ENCODE measurements around the gene MDM4.
"Not testable (repeated sequence)": the region's sequence is repeated elsewhere in the genome, so short reads cannot be mapped to it uniquely, and the experiment has no call there.

The MDM4 gene

DNA sequence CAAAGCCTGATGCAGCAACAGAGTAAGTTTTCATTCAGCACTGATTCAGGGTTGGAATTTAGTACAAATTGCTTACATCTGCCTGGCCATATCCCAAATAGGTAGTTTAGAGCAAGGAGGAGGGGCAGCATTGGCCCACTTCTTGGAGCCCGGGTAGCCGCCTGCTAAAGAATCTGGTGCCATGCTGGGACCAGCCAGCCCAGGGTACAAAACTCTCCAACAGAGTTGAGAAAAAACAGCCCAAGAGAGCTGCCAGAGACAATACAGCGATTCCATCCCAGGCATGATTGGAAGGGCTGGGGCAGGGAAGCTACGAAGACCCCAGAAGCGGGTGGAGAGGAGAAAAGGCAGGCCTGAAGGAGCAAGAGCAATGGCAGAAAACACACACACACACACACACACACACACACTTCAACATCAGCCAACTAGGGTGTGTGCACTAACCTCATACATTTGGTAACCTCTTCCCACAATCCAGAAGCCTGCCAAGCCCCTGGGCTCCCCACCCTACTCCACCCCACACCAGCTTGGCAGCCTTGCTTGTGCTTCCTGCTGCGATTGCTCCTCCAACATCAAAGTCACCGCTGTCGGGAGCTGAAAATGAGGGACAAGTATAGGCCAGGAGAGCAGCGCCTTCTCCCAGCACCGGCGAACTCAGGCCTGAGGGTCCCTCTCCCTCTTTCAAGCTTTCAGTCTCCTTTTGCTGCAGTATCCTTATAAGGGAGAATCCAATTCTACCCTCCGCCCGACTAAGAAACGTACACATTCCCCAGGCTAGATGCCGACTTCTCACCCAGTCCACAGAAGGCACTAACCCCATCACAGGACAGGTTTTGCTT is 22.8 kb upstream of the MDM4 start:
- no peak for DNase-seq

DNA sequence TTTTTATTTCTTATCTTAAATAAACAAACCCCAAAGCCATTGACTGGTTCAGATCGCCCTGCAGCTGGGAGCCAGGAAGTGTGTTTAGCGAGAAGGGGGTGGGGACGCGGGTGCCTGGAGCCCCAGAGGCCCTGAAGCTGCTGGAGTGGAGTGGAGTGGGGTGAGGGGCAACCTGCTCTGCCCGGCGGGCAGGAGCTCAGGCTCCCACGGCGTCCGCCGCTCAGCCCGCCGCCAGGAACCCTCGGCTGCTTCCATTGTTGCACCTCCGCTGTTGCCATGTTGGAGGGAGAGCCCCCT is 22.3 kb upstream of the MDM4 start:
- no peak for DNase-seq

DNA sequence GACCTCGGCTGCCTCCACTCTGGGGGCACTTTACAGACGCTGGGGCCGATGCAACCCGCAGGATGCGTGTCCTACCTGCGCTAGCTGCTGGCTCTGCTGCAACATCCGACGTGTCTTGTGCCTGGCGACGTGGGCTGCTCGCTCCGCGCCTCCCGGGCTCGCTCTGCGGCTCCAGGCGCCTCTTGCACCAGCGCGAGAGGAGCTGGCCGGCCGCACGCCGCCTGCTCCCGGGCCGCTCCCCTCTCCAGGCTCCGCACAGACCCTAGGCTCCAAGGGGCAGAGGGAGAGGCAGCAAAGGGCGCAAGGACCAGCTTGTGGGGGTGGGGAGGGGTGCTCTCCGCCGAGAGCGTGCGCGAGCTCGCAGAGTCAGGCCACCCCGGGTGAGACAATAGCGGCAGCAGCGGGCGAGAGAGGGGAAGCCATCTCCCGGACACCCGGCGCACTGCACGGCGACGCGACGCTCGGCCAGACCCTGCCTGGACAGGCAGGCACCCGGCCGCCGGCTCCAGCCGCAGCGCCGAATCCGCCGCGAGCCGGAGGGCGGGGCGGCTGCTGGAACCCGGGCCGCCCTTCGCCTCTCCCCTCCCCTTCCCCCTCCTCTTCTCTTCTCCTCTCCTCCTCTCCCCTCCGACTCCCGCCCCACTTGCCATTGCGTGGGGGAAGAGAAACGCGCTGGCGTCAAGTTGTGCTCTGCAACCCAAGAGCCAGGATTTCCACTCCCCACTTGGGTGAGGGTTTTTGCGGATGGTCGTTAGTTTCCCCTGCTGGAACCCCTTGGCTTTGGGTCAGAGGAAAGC is 21.7 kb upstream of the MDM4 start, which contains the start of gene PIK3C2B:
PIK3C2B (minus strand) TSS at position 525 of the 797 bp plus-strand sequence. CDS start 25,003 bp downstream, outside the sequence.
- DNase-seq, result no peak

DNA sequence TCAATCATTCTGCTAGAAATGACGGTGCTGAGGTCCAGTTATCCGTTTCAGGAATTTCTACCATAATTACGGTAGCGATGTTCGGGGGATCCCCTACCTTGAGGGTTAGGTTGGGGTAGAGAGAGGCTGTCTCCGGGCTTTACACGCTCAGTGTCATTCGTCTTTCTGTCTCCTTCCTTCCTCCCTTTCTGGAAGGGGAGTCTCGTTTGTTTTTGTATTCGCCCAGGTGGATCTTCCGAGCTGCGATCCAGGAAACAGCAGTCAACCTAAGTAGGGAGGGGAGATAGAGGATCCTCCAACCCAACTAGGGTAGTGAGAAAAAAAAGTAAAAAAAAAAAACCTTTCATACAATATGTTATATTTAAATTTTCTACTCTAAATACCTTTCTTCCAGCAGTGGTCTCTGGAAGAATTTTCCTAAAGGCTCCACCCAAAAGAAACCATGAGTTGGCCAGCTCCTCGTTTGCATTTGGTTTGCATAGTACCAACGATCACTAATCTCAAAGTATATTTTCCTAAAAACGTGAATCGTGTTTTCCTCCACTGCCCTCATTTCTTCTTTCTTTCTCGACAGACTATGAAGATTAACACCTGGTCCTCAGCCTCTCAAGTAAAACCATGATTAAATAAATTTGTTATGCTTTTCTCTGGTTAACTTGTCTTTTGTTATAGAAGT is 21.0 kb upstream of the MDM4 start:
- no peak for DNase-seq

DNA sequence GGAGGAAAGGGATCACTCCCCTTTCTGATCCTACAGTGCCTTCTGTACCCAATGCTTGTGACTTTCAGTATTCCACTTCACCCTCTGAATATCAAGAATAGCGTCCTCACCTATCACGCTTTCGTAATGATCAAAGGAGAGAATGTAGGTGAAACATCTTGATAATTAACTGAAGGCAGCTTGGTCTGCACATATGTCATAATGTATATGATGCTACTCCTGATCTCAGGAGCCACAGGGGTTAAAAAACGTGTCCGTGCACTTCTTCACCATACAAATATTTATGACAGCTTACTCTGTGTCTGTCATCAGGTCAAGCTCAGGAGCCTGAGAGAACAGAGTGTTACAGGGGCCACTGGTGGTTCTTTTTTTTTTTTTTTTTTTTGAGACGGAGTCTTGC is 20.4 kb upstream of the MDM4 start:
- no peak for DNase-seq

DNA sequence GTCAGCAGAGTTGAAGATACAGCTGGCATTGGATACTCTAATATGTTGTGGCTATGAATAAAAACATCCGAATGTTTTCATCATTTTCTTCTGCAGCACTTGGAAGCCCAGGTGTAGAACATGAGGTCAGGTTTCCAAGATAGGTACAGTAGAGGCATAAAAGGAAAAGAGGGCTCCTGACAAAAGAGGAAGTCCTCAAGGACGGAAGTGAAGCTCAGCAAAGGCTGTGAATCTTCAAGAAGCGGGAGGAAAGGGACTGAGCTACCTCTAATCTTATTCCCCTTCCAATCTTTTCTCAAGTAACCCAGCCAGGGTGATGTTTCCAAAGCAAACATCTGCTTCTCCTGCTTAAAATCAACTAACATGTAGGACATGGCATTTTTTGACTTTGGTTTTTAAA is 17.2 kb upstream of the MDM4 start:
- DNase-seq, result no peak

DNA sequence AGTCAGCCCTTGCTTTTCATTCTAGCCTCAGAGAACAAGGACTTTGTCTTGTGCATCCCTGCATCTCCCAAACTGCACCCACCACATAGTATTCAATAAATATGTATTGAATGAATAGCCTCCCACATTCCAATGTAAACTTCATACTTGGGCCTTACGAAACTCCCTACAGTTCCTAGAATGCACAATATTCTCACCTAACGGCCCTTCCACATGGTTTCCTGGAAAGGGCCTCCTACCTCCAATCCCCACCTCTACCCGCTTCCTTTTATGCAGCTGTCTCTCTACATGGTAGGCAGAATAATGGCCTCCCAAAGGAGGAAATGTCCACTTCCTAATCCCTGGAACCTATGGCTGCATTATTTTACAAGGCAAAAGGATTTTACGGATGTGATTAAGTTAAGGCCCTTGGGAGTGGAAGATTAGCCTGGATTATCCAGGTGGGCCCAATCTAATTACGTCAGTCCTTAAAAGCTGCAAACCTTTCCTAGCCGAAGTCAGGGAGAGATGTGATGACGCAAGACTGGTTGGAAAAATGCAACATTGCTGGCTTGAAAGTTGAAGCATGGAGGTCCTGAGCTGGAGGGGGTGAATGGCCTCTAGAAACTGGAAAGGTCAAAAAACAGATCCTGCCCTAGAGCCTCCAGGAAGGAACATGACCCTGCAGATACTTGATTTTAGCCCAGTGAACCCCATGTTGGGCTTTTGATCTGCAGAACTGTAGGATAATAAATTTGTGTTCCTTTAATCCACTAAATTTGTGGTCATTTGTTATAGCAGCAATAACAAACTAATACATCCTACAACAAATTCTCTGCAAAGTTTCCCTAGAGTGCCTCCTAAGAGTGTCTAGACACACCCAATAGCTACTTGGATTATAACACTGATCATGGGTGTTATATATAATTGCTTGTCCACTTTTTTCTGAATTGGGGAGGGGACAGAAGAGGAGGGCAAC is 16.4 kb upstream of the MDM4 start:
- DNase-seq, result no peak

DNA sequence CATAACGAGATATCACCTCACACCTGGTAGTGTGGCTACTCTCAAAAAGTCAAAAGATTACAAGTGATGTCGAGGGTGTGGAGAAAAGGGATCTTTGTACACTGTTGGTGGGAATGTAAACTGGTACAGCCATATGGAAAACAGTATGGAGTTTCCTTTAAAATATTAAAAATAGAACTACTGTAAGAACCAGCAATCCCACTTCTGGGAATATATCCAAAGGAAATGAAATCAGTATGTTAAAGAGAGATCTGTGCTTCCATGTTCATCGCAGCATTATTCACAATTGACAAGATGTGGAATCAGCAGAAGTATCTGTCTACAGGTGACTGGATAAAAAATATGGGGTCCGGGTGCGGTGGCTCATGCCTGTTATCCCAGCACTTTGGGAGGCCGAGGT is 14.0 kb upstream of the MDM4 start:
- no peak for DNase-seq

DNA sequence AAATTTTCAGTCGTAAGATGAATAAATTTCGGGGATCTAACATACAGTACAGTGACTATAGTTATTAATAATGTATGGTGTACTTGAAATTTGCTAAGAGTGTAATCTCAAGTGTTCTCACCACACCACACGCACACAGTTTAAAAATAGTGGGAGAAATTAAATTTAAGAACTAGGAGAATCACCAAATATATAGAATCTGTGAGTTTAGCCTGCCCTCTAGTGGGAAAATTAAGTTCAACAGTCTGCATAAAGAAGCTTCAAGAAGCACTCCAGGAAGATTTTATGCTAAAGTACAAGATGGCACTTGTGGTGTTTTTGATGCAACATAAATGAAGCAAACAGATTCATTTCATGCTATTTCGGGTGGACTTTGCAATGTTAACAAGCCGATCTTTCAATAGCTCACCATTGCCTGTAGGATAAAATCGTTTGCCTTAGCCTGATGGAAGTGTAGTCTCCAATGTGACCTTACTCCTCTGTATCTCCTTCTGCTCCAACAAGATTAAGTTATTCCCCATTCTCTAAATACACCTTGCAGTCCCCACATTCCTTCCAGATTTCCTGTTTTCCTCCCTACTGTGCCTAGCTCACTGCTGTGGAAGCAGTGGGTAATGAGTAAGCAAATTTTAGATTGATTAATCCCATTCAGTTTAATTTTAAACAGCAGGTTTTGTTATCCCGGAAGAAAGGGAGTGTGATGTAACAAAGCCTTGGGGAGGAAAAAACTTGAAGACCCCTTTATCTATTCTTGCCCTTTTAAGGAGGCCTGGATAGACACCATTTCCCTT is 12.9 kb upstream of the MDM4 start:
- DNase-seq, result no peak

DNA sequence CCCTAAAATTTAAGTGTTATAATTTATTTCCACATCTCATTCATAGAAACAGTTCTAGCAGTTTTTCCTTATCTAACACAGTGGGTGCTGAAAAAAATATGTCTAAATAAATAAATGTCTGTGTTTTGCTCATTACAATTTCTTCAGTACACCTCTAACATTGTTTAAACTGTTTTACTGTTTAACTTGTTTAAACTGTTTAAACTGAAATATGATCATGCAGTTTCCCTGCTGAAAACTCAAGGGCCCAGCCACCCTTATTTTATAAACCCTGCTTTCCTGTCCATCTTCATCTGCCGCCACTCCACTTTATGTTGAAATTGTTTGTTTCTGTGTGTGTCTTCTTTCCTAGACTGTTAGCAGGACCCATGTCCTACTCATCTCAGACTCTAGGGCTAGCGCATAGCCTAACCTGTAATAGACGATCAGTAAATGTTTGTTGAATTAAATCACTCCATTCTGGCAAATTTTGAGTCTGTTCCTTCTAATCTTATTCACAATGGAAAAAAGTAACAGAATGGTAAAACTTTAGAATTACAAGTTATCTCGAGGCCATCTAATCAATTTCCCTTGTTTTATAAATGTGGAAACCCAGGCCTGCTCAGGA is 12.2 kb upstream of the MDM4 start:
- no peak for DNase-seq

DNA sequence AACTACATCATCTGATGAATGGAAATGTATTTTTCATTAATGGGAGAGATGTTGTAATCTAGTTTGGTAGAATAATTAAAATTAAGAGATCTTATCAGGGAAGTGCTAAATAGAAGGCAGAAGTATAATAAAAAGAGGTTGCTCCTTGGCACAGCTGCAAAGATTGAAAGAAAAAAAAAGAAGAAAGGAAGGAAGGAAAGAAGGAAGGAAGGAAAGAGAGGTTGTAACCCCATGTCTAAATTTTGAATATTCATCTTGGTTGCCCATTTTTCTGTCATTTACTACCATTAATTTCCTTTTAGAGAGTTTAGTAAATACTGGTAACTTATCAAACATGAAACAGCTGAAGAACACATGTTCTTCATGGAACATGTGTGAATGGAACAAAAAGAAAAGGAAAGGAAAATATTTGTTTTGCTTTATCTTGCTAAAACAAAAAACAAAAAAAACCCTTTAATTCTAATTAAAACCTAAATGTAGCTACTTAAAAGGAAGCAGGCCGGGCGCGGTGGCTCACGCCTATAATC is 10.5 kb upstream of the MDM4 start:
- no peak for DNase-seq

DNA sequence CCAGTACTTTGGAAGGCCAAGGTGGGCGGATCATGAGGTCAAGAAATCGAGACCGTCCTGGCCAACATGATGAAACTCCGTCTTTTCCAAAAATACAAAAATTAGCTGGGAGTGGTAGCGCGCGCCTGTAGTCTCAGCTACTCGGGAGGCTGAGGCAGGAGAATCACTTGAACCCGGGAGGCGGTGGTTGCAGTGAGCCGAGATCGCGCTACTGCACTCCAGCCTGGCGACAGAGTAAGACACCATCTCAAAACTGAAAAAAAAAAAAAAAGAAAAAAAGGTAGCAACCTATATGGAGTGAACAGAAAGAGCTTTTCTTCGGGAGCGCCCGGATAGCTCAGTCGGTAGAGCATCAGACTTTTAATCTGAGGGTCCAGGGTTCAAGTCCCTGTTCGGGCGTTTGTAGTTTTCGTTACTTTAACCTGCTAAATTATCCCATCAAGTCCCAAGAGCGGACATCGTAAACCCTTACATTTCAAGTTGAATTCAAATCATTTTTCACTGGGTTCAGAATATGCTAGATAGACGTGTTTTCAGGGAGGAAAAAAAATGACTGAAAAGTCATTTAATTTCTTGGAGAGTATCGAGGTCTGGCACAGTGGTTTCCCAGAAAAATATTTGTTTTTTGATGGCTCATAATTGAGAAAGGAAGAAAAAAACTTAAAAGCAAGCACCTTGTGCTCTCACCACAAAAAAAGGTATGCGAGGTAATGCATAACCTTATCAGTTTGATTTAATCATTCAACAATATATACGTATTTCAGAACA is 9.8 kb upstream of the MDM4 start:
- peak; percentile 57 for DNase-seq

DNA sequence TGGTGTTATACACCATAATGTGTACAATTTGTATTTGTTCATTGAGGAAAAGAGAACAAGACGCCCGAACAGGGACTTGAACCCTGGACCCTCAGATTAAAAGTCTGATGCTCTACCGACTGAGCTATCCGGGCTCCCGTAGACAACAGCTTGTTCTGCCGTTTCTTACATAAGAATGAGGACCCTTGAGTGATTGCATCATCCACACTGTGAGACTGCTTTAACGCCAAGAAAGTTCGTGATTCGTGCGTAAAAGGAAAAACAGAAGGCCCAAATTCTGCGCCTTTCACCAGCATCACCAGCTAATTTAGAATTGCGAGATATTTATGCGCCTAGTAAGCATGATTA is 9.3 kb upstream of the MDM4 start:
- DNase-seq, result peak; percentile 82

DNA sequence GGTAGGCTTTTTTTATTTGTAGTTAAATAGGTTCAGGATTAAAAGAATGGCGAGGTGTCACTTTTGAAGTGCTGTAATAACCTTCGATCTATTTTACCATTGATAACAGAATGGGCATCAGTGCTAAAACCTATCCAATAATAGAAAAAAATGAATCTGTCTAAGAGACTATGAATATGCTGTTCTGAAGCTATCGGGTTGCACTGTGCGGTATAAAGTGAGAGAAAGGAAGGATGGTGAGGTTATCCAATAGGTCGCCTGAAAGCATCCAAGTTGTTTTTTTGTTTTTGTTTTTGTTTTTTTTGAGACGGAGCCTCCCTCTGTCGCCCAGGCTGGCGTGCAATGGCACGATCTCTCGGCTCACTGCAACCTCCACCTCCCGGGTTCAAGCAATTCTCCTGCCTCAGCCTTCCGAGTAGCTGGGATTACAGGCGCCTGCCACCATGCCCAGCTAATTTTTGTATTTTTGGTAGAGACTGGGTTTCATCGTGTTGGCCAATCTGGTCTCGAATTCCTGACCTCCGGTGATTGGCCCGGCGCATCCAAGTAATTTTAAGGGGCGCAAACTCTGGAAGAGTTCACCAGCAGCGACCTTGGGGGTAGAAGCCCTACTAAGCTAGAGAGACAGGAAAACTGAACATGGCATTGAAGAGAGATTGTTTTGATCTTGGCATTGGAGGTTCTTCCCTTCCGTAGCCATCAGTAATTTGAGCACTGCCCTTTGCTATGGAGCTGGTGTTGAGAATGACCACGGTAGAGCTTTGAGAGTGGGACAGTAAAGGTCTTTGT is 8.7 kb upstream of the MDM4 start:
- DNase-seq, result no peak

DNA sequence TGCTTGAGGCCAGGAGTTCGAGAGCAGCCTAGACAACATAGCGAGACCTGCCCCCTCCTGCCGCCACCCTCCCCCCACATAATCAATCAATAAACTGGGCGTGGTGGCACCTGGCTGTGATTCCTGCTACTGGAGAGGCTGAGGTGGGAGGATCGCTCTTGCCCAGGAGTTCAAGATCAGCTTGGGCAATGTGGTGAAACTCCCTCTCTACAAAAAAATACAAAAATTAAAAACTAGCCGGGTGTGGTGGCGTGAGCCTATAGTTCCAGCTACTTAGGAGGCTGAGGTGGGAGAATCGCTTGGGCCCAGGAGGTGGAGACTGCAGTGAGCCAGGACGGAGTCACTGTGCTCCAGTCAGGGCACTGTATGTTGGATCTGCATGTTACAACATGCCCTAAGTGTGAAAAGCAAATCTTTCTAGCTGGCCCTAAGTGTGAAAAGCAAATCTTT is 7.0 kb upstream of the MDM4 start:
- no peak for DNase-seq

DNA sequence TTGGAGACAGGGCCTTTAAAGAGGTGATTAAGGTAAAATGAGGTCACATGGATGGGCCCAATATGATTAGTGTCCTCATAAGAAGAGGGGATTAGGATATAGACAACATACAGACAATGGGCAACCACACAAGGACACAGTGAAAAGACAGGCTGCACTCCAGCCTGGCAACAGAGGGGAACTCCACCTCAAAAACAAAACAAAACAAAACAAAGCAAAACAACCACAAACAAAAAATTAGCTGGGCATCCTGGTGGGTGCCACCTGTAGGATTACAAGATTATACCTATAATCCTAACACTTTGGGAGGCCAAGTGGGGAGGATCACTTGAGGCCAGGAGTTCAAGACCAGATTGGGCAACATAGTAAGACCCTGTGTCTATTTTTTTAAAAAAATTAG is 4.8 kb upstream of the MDM4 start:
- no peak for DNase-seq

DNA sequence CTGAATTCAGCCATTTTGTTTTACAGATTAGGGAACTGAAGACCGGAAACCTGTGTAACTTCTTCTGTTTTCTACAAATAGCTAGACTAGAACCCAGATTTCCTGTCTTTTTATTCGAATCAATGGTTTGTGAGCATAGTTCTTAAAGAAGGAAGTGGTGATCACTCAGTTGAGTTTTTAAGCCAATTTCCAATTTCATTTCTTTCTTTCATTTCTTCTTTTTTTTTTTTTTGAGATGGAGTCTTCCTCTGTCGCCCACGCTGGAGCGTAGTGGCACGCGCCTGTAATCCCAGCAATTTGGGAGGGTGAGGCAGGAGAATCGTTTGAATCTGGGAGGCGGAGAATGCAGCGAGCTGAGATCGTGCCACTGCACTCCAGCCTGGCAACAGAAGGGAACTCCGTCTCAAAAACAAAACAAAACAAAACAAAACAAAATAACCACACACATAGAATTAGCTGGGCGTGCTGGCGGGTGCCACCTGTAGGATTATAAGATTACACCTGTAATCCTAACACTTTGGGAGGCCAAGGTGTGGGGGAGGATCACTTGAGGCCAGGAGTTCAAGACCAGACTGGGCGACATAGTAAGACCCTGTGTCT is 3.0 kb upstream of the MDM4 start:
- peak; percentile 97 for DNase-seq

DNA sequence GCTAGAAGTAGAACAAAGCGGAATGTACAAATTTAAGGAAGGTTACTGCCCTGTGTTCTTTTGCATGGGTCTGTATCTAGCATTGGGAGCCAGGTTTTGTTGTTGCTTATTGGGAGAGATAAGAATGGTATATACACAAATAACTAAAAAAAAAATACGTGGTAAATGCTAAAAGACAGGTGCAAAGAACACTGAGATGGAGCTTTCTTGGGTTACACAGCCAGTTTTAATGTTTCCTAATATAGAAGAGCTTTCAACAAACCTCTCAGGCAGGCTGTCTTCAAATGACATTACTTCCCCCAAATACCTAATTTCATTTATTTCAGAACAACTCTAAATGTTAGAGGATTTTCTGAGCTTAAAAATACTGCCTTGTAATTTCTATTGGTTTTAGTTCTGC is 1.4 kb upstream of the MDM4 start:
- no peak for DNase-seq

DNA sequence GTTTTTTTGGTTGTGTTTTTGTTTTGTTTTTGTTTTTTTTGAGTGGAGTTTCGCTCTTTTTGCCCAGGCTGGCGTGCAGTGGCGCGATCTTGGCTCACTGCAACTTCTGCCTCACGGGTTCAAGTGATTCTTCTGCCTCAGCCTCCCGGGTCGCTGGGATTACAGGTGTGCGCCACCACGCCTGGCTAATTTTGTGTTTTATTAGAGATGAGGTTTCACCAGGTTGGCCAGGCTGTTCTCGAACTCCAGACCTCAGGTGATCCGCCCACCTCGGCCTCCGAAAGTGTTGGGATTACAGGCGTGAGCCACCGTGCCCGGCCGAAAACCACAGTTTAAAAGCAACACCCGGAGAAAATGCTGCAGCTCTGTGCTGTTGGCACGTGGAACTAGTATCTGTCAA is 1.2 kb downstream of the MDM4 start:
- DNase-seq, result not testable (repeated sequence)

All from SIG-M5 (cell line).